Activated T-helper 17 cell treated with anti-CD3 and anti-CD28 coated beads, Interleukin-2, amount 50 U/mL, for 72 hours (primary cell): ENCODE results near the gene NIPAL4. TPM values are rescaled to one million over a fixed set of nuclear protein-coding genes. Genes with fewer than 3 reads are reported as not detected.
A peak's percentile ranks its signal among the peaks of the same experiment; 100 is the strongest.

Source experiments
- ATAC-seq: fragments of 150-1000 bp; cut with Tn5 transposase; replicated peaks from 2 replicates; pipeline ENCODE4 v1.10.0; 2021; ENCODE audit warnings: mild to moderate bottlenecking, moderate library complexity
- H3K27ac Mint-ChIP-seq: one replicate; pipeline ENCODE4 v1.8.0; 2022; ENCODE audit warnings: mixed read lengths
- H3K27me3 Mint-ChIP-seq: one replicate; pipeline ENCODE4 v1.8.0; 2022; ENCODE audit warnings: mixed read lengths
- H3K36me3 Mint-ChIP-seq: one replicate; pipeline ENCODE4 v1.8.0; 2022; ENCODE audit warnings: low read depth, mild to moderate bottlenecking, mixed read lengths
- H3K4me1 Mint-ChIP-seq: one replicate; pipeline ENCODE4 v1.8.0; 2022; ENCODE audit warnings: mixed read lengths
- H3K4me3 Mint-ChIP-seq: one replicate; pipeline ENCODE4 v1.8.0; 2022; ENCODE audit warnings: mild to moderate bottlenecking, mixed read lengths
- H3K9me3 Mint-ChIP-seq: one replicate; pipeline ENCODE4 v1.8.0; 2022; ENCODE audit warnings: mixed read lengths
- total RNA-seq, 2 donors: library from RNA; stranded (reverse); gene quantifications; one replicate each; pipeline ENCODE4 v1.2.3, GENCODE V29; 2022

The NIPAL4 gene
- total RNA-seq, 2 donors from 2014 or later, result 0.65 to 0.90 TPM

- Mint-ChIP-seq H3K27me3 (no peaks in the 10 kb centered on the region), H3K4me1 (peaks cover 32% of the 10 kb centered on the region), H3K27ac (peak overlapping the region; percentile 80), H3K9me3 (no peaks in the 10 kb centered on the region), H3K4me3 (no peak overlapping the region), H3K36me3 (peaks cover 100% of the 10 kb centered on the region)
- no peak for ATAC-seq
Observed at GRCh38 chr5:157509587-157509986, 49.6 kb downstream of the NIPAL4 start.

- Mint-ChIP-seq H3K27ac (no peak overlapping the region), H3K4me3 (no peak overlapping the region), H3K4me1 (peaks cover 36% of the 10 kb centered on the region), H3K27me3 (no peaks in the 10 kb centered on the region), H3K36me3 (peaks cover 100% of the 10 kb centered on the region), H3K9me3 (no peaks in the 10 kb centered on the region)
- ATAC-seq, result no peak
Observed at GRCh38 chr5:157510682-157511081, 50.7 kb downstream of the NIPAL4 start.

GRCh38 chr5:157511651-157512644 is 51.9 kb downstream of the NIPAL4 start:
- peak overlapping the region; percentile 35 for H3K27ac Mint-ChIP-seq

GRCh38 chr5:157513182-157513581 is 53.2 kb downstream of the NIPAL4 start:
- ATAC-seq, result no peak
- no peaks in the 10 kb centered on the region for H3K9me3 Mint-ChIP-seq
- peak overlapping the region; percentile 22 for H3K27ac Mint-ChIP-seq
- no peaks in the 10 kb centered on the region for H3K27me3 Mint-ChIP-seq
- no peak overlapping the region for H3K4me3 Mint-ChIP-seq
- H3K36me3 Mint-ChIP-seq, result peaks cover 100% of the 10 kb centered on the region
- H3K4me1 Mint-ChIP-seq, result peaks cover 35% of the 10 kb centered on the region

More at GRCh38 chr5:157511651-157512644, 51.9 kb downstream of the NIPAL4 start:
- H3K4me1 Mint-ChIP-seq, result peaks cover 34% of the 10 kb centered on the region
- H3K4me3 Mint-ChIP-seq, result peak overlapping the region; percentile 32
- ATAC-seq, result peak; percentile 81
- H3K9me3 Mint-ChIP-seq, result no peaks in the 10 kb centered on the region
- H3K27me3 Mint-ChIP-seq, result no peaks in the 10 kb centered on the region
- peaks cover 100% of the 10 kb centered on the region for H3K36me3 Mint-ChIP-seq

- no peak overlapping the region for H3K4me3 Mint-ChIP-seq
- H3K36me3 Mint-ChIP-seq, result peaks cover 100% of the 10 kb centered on the region
- H3K4me1 Mint-ChIP-seq, result peaks cover 27% of the 10 kb centered on the region
- no peaks in the 10 kb centered on the region for H3K27me3 Mint-ChIP-seq
- no peak for ATAC-seq
- H3K9me3 Mint-ChIP-seq, result no peaks in the 10 kb centered on the region
- peak overlapping the region; percentile 67 for H3K27ac Mint-ChIP-seq
Observed at GRCh38 chr5:157514974-157515373, 55.0 kb downstream of the NIPAL4 start.

- Mint-ChIP-seq H3K9me3 (no peaks in the 10 kb centered on the region), H3K4me3 (peak overlapping the region; percentile 27), H3K4me1 (peaks cover 30% of the 10 kb centered on the region), H3K27ac (peak overlapping the region; percentile 62), H3K36me3 (peaks cover 99% of the 10 kb centered on the region), H3K27me3 (no peaks in the 10 kb centered on the region)
- ATAC-seq, result peak; percentile 92
Observed at GRCh38 chr5:157516006-157516405, 56.0 kb downstream of the NIPAL4 start.

GRCh38 chr5:157516626-157517325 is 56.8 kb downstream of the NIPAL4 start:
- Mint-ChIP-seq H3K27me3 (no peaks in the 10 kb centered on the region), H3K27ac (peak overlapping the region; percentile 62), H3K9me3 (no peaks in the 10 kb centered on the region), H3K4me1 (peaks cover 34% of the 10 kb centered on the region), H3K4me3 (peak overlapping the region; percentile 27), H3K36me3 (peaks cover 97% of the 10 kb centered on the region)
- ATAC-seq, result no peak

GRCh38 chr5:157518963-157519362 is 59.0 kb downstream of the NIPAL4 start:
- Mint-ChIP-seq H3K27me3 (no peaks in the 10 kb centered on the region), H3K9me3 (no peaks in the 10 kb centered on the region), H3K4me1 (peaks cover 35% of the 10 kb centered on the region), H3K4me3 (peak overlapping the region; percentile 39), H3K27ac (peak overlapping the region; percentile 59), H3K36me3 (peaks cover 91% of the 10 kb centered on the region)
- ATAC-seq, result peak; percentile 61

- H3K4me1 Mint-ChIP-seq, result peaks cover 38% of the 10 kb centered on the region
- peak; percentile 9 for ATAC-seq
- H3K27me3 Mint-ChIP-seq, result no peaks in the 10 kb centered on the region
- H3K4me3 Mint-ChIP-seq, result peak overlapping the region; percentile 39
- peaks cover 88% of the 10 kb centered on the region for H3K36me3 Mint-ChIP-seq
- no peaks in the 10 kb centered on the region for H3K9me3 Mint-ChIP-seq
- no peak overlapping the region for H3K27ac Mint-ChIP-seq
Observed at GRCh38 chr5:157519579-157520253, 59.7 kb downstream of the NIPAL4 start.

GRCh38 chr5:157520911-157521703 is 61.1 kb downstream of the NIPAL4 start:
- H3K4me3 Mint-ChIP-seq, result no peak overlapping the region
- peaks cover 38% of the 10 kb centered on the region for H3K4me1 Mint-ChIP-seq
- no peak for ATAC-seq
- no peak overlapping the region for H3K27ac Mint-ChIP-seq
- H3K36me3 Mint-ChIP-seq, result peaks cover 88% of the 10 kb centered on the region
- no peaks in the 10 kb centered on the region for H3K27me3 Mint-ChIP-seq
- no peaks in the 10 kb centered on the region for H3K9me3 Mint-ChIP-seq

- no peak for ATAC-seq
- Mint-ChIP-seq H3K4me1 (peaks cover 36% of the 10 kb centered on the region), H3K27ac (no peak overlapping the region), H3K4me3 (no peak overlapping the region), H3K36me3 (peaks cover 87% of the 10 kb centered on the region), H3K9me3 (no peaks in the 10 kb centered on the region), H3K27me3 (no peaks in the 10 kb centered on the region)
Observed at GRCh38 chr5:157521704-157522029, 61.7 kb downstream of the NIPAL4 start.

GRCh38 chr5:157523976-157524375 is 64.0 kb downstream of the NIPAL4 start:
- Mint-ChIP-seq H3K27me3 (no peaks in the 10 kb centered on the region), H3K4me1 (peaks cover 45% of the 10 kb centered on the region), H3K4me3 (no peak overlapping the region), H3K9me3 (no peaks in the 10 kb centered on the region), H3K36me3 (peaks cover 87% of the 10 kb centered on the region), H3K27ac (peak overlapping the region; percentile 24)
- ATAC-seq, result no peak
